Right atrium auricular region (tissue), 2 donors: Measurements from ENCODE around the gene PALLD. TPM values are rescaled to one million over a fixed set of nuclear protein-coding genes. Genes with fewer than 3 reads are reported as not detected.

Source experiments
- DNase-seq: peaks from one replicate; pipeline ENCODE4 v3.0.0-alpha.2; 2019; ENCODE audit warnings: low spot score
- H3K27ac ChIP-seq, 2 donors: fragments of 200-600 bp; sonication (generic); 1 replicate in 1 of 2; 2 replicates in 1 of 2; pipeline ENCODE4 v1.5.1; 2016 to 2019
- H3K27me3 ChIP-seq, 2 donors: fragments of 200-600 bp; sonication (generic); one replicate each; pipeline versions ENCODE4 v1.5.1 to v1.6.0; 2017 to 2019
- H3K36me3 ChIP-seq: fragments of 200-600 bp; sonication (generic); one replicate; pipeline ENCODE4 v1.5.1; 2016
- H3K4me1 ChIP-seq, 2 donors: fragments of 200-600 bp; sonication (generic); one replicate each; pipeline versions ENCODE4 v1.5.1 to v1.6.0; 2017 to 2019
- H3K4me3 ChIP-seq, 2 donors: fragments of 200-600 bp; sonication (generic); 1 replicate in 1 of 2; 2 replicates in 1 of 2; pipeline ENCODE4 v1.5.1; 2017 to 2019; ENCODE audit warnings: mild to moderate bottlenecking in 1 of 2, moderate library complexity in 1 of 2
- H3K9me3 ChIP-seq, 2 donors: fragments of 200-600 bp; sonication (generic); one replicate each; pipeline ENCODE4 v1.5.1; 2019
- CTCF ChIP-seq, 2 donors: fragments of 200-600 bp; sonication (generic); IDR thresholded peaks; one replicate each; pipeline ENCODE4 v1.5.1; 2019; ENCODE audit warnings: antibody characterized with exemption in 2 of 2
- total RNA-seq, 2 donors: library from RNA; depleted of rRNA; stranded (reverse); fragments of >200 nt; gene quantifications; one replicate each; pipeline ENCODE4 v1.1.0, GENCODE V29; 2016

PALLD gene
- total RNA-seq, 2 donors from 2014 or later: 764 to 782 TPM

DNA sequence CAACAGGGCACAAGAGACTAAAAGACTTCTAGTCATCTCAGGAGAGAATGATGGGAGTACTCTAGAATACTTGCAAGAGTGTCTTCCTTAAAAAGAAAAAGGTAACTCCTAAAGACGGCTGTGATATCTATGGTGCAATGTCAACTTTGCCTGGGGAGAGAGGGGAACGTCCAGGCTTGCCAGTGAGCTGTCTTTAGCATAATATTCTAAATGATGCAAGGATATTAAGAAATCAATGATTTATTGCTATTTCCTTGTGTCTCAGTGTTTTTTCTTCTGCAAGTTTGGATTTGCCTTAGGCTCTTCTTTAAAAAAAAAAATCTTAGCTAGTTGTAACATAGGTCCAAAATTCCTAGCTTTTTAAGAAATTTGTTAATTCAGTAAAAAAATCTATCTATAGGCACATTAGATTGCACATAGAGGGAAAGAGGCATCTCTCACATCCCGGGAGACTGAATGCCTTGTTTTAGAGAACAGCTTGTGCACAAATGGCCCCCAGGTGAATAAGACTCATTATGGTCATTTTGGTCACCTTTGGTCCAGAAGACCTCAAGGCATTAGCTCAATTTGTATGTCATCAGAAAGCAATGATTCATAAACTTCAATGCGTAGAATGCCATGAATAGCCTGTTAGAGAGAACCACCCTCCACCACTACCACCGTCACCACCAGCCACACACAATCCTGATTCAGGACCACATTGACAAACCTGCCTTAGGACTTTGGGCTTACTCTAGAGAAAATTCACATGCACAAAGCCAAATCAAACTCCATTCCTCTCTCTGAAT lies 104.1 kb downstream of the PALLD start:
- no peak for TF ChIP-seq CTCF (IDR thresholded peaks at IDR 0.05)
- Histone ChIP-seq H3K4me3 (no peak overlapping the region), H3K4me1 (peaks cover 0 to 25% of the 10 kb centered on the region in 2 donors), H3K27me3 (no peaks in the 10 kb centered on the region), H3K27ac (no peak overlapping the region), H3K36me3 (no peaks in the 10 kb centered on the region), H3K9me3 (no peaks in the 10 kb centered on the region)
- no peak for DNase-seq

DNA sequence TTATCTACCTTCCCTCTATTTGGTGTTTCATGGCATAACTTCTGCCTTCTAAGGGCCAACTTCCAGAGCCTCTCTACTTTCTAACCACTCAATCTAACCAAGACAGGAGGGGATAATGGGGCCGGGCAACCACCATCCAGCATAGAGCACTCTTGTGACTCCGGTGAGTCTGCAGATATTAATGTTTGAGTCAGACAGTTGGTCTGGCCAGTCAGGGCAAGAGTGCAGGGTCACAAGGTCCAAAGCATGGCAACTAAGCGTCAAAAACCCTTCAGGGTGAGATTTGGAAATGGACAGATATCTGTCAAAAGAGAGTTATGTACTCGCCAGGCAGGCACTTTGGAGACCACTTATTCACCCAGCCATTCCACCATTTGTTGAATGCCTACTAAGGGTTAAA lies 105.0 kb downstream of the PALLD start:
- no peak for DNase-seq
- Histone ChIP-seq H3K27me3 (no peaks in the 10 kb centered on the region), H3K36me3 (no peaks in the 10 kb centered on the region), H3K27ac (peak overlapping the region in 1 of 2 donors; percentile 15), H3K4me3 (no peak overlapping the region), H3K4me1 (peaks cover 0 to 25% of the 10 kb centered on the region in 2 donors), H3K9me3 (no peaks in the 10 kb centered on the region)
- no peak for TF ChIP-seq CTCF (IDR thresholded peaks at IDR 0.05)

- TF ChIP-seq CTCF (IDR thresholded peaks at IDR 0.05): no peak
- no peak overlapping the region for H3K4me3 ChIP-seq
- DNase-seq: no peak
Measured at GRCh38 chr4:168604496-168605373, 107.9 kb downstream of the PALLD start.

DNA sequence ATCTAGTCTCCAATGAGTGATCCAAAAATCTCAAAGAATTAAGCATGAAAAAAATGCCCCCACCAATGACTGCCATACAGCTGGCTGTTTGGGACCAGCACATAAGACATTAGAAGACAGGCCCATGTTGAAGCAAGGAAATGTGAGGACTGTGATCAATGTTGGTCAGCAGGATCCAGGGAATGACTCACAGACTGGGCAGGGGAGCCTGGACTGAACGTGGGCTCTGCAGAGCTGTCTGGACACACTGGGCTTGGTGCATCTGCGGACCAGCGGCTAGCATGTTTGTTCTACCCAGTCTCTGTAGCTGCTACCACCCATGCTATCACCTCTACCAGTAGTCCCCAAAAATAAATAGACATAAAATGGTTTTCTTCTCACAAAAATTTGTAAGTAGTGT lies 108.6 kb downstream of the PALLD start:
- DNase-seq: no peak
- Histone ChIP-seq H3K4me3 (no peak overlapping the region), H3K27ac (peak overlapping the region; percentile 54 to 81), H3K27me3 (no peaks in the 10 kb centered on the region), H3K9me3 (no peaks in the 10 kb centered on the region), H3K36me3 (no peaks in the 10 kb centered on the region), H3K4me1 (peaks cover 0 to 32% of the 10 kb centered on the region in 2 donors)
- TF ChIP-seq CTCF (IDR thresholded peaks at IDR 0.05): no peak

More at GRCh38 chr4:168604496-168605373, 107.9 kb downstream of the PALLD start:
- no peaks in the 10 kb centered on the region for H3K9me3 ChIP-seq
- no peaks in the 10 kb centered on the region for H3K27me3 ChIP-seq
- no peaks in the 10 kb centered on the region for H3K36me3 ChIP-seq
- peaks cover 0 to 28% of the 10 kb centered on the region in 2 donors for H3K4me1 ChIP-seq
- H3K27ac ChIP-seq: peak overlapping the region; percentile 54 to 81

- Histone ChIP-seq H3K36me3 (no peaks in the 10 kb centered on the region), H3K27me3 (no peaks in the 10 kb centered on the region), H3K4me1 (peaks cover 0 to 40% of the 10 kb centered on the region in 2 donors), H3K4me3 (no peak overlapping the region), H3K9me3 (no peaks in the 10 kb centered on the region), H3K27ac (peak overlapping the region in 1 of 2 donors; percentile 81)
- no peak for TF ChIP-seq CTCF (IDR thresholded peaks at IDR 0.05)
- DNase-seq: no peak
Measured at GRCh38 chr4:168607215-168607614, 110.4 kb downstream of the PALLD start.
